22Rv1 (cell line): ENCODE data around the gene PBX3.

Experiments
- ZFX ChIP-seq: fragments of 450-650 bp; IDR thresholded peaks from 2 replicates; pipeline ENCODE4 v1.6.1; 2017; ENCODE audit warnings: antibody characterized with exemption, borderline replicate concordance
- TF ChIP-seq, protein P1 (sequence below): fragments of 450-650 bp; IDR thresholded peaks from 2 replicates; pipeline ENCODE4 v1.5.1; 2017; ENCODE audit warnings: mild to moderate bottlenecking

DNA sequence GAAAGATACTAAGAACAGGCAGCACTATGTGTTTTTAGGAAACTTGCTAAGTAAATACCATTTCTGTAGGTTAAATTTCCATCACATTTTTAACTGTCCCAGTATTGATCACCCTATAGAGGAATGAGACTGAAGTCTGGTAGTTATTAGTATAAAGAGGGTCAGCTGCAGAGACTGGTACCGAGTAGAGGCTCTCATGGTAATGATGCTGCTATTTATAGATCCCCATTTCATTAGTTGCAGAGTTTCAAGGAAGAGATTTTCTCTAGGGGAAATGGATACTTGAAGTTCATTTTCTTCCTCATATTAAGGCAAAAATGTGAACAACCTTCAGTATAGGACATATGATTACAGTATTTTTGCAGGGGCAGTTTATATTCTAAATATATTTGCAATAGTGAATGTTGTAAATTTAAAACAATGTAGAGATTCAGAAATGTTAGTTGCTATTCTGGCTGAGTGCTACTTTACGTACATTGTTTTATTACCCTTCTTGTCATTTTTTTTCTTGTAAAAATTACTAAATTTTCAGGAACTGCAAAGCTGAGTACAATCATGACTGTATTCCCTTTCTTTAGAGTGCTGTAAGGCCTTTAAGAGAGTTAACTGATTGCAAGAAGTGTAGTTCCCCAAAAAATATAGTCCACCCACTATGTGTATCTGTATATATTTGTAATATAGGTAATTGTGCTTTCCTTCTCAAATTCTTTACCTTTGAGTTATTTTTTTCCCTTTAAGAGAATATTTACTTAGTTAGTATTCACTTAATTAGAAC lies 14.7 kb downstream of the PBX3 start:
- TF ChIP-seq, protein P1, sequence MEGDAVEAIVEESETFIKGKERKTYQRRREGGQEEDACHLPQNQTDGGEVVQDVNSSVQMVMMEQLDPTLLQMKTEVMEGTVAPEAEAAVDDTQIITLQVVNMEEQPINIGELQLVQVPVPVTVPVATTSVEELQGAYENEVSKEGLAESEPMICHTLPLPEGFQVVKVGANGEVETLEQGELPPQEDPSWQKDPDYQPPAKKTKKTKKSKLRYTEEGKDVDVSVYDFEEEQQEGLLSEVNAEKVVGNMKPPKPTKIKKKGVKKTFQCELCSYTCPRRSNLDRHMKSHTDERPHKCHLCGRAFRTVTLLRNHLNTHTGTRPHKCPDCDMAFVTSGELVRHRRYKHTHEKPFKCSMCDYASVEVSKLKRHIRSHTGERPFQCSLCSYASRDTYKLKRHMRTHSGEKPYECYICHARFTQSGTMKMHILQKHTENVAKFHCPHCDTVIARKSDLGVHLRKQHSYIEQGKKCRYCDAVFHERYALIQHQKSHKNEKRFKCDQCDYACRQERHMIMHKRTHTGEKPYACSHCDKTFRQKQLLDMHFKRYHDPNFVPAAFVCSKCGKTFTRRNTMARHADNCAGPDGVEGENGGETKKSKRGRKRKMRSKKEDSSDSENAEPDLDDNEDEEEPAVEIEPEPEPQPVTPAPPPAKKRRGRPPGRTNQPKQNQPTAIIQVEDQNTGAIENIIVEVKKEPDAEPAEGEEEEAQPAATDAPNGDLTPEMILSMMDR: no peak
- TF ChIP-seq ZFX: no peak
